PC-3 (cell line): ENCODE data around the gene VIPR2.

Experiments used
- CTCF ChIP-seq: fragments of 300-600 bp; sonication (generic); conservative IDR thresholded peaks from 2 replicates; pipeline ENCODE4 v1.5.1; 2017; ENCODE audit warnings: antibody characterized with exemption, low read depth, mild to moderate bottlenecking, low read length
- EZH2phosphoT487 ChIP-seq: fragments of 300-600 bp; sonication (generic); IDR thresholded peaks from 2 replicates; pipeline ENCODE4 v1.6.1; 2018; ENCODE audit warnings: mild to moderate bottlenecking, antibody characterized with exemption, low read length, borderline replicate concordance

GRCh38 chr7:159007996-159008389, 136.7 kb downstream of the VIPR2 start:
- TF ChIP-seq CTCF (no peak), EZH2phosphoT487 (no peak)
